PC-9 (cell line): ENCODE measurements around the gene TENM4. TPM values are rescaled to one million over a fixed set of nuclear protein-coding genes. Genes with fewer than 3 reads are reported as not detected.

Source experiments
- BruUV-seq: library from RNA; stranded (reverse); fragments of 400-500 nt; replicated peaks from 2 replicates; lab custom pipeline; 2021; lab: Mats Ljungman, UMichigan
- CTCF ChIA-PET: fragments of 300-600 bp; sonication (Branson Sonifier 250); formaldehyde crosslinking; loops from one replicate; lab custom pipeline; 2022; ENCODE audit warnings: antibody characterized with exemption; lab: Charles Lee
- POLR2A ChIA-PET: fragments of 300-600 bp; sonication (Branson Sonifier 250); formaldehyde crosslinking; loops from one replicate; lab custom pipeline; 2022; ENCODE audit warnings: antibody characterized with exemption; ENCODE audit not compliant: unreplicated experiment; lab: Charles Lee
- DNase-seq, 2 experiments: peaks; one replicate each; pipeline versions ENCODE4 v3.0.0 to v3.0.0-alpha.2; 2015 to 2022; ENCODE audit warnings: mixed read lengths in 1 of 2
- H2AFZ ChIP-seq: fragments of 200-600 bp; sonication (generic); 2 replicates; pipeline ENCODE4 v1.8.1; 2017; ENCODE audit warnings: antibody characterized with exemption
- H3F3A ChIP-seq: fragments of 200-600 bp; sonication (generic); 2 replicates; pipeline ENCODE4 v1.8.1; 2017; ENCODE audit warnings: antibody characterized with exemption, mild to moderate bottlenecking, low read depth; ENCODE audit not compliant: insufficient read depth
- H3K27ac ChIP-seq: fragments of 200-600 bp; sonication (generic); 2 replicates; pipeline ENCODE4 v1.6.1; 2016; ENCODE audit warnings: mixed run types
- H3K27me3 ChIP-seq: fragments of 200-600 bp; sonication (generic); 2 replicates; pipeline ENCODE4 v1.6.1; 2016; ENCODE audit warnings: low read depth, mixed run types; ENCODE audit not compliant: insufficient read depth
- H3K36me3 ChIP-seq: fragments of 200-600 bp; sonication (generic); 2 replicates; pipeline ENCODE4 v1.6.1; 2016; ENCODE audit warnings: low read depth, mixed run types
- H3K4me1 ChIP-seq: fragments of 200-600 bp; sonication (generic); replicated peaks from 2 replicates; pipeline ENCODE4 v1.6.1; 2016; ENCODE audit warnings: mixed run types; ENCODE audit not compliant: insufficient read depth
- H3K4me2 ChIP-seq: fragments of 200-600 bp; sonication (generic); 2 replicates; pipeline ENCODE4 v1.6.1; 2017; ENCODE audit warnings: mixed run types
- H3K4me3 ChIP-seq: fragments of 200-600 bp; sonication (generic); 2 replicates; pipeline ENCODE4 v1.6.1; 2016; ENCODE audit warnings: mixed run types
- H3K79me2 ChIP-seq: fragments of 200-600 bp; sonication (generic); 2 replicates; pipeline ENCODE4 v1.6.1; 2017; ENCODE audit warnings: low read depth, mixed run types
- H3K9me2 ChIP-seq: fragments of 200-600 bp; sonication (generic); 2 replicates; pipeline ENCODE4 v1.8.1; 2017; ENCODE audit warnings: mild to moderate bottlenecking; ENCODE audit not compliant: insufficient read depth
- H3K9me3 ChIP-seq: fragments of 200-600 bp; sonication (generic); 2 replicates; pipeline ENCODE4 v1.8.1; 2016; ENCODE audit warnings: low read depth; ENCODE audit not compliant: insufficient read depth
- H4K20me1 ChIP-seq: fragments of 200-600 bp; sonication (generic); 2 replicates; pipeline ENCODE4 v1.8.1; 2017; ENCODE audit not compliant: insufficient read depth
- EZH2 ChIP-seq: fragments of 200-600 bp; sonication (generic); IDR thresholded peaks from 2 replicates; pipeline ENCODE4 v1.8.0; 2017; ENCODE audit warnings: antibody characterized with exemption, low read depth
- intact Hi-C: fragments of 100-400 bp; cut with micrococcal nuclease; formaldehyde crosslinking; loops from one replicate; pipeline ENCODE4 v1.10.0; 2022; ENCODE audit not compliant: unreplicated experiment
- total RNA-seq: library from RNA; stranded (reverse); gene quantifications from 2 replicates; pipeline ENCODE4 v1.2.3, GENCODE V29; 2021
- TF ChIP-seq, protein P1 (sequence below): fragments of 200-600 bp; sonication (generic); conservative IDR thresholded peaks from 2 replicates; pipeline ENCODE4 v1.6.1; 2017; ENCODE audit warnings: mixed run types, antibody characterized with exemption, mild to moderate bottlenecking, moderate library complexity

Gene TENM4
- total RNA-seq, 1 experiment from 2014 or later = not detected

DNA sequence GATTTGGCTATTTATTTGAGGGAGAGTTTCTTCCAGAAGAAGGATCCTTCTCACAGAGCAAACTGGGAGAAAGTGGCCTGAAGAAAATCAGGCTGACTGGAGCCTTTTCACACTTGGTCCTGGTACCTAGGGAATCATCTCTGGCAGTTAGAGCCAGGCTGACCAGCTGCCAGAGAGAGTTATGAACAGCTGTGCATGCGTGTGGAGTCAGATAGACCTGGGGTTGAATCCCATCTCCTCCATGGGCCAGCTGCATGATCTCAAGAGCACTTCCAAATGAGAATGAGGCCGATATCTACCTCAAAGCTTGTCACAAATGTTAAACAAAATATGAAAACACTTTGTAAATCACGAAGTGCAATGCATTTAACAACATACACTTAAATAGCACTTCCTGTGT lies 390.0 kb downstream of the TENM4 start:
- ChIA-PET CTCF (no interaction called here), POLR2A (no interaction called here)
- Histone ChIP-seq H3K9me2 (no peaks in the 10 kb centered on the region), H3K4me3 (no peak overlapping the region), H3K27ac (no peak overlapping the region), H3K4me1 (no peaks in the 10 kb centered on the region), H3K36me3 (no peaks in the 10 kb centered on the region), H4K20me1 (no peaks in the 10 kb centered on the region), H3K27me3 (peaks cover 70% of the 10 kb centered on the region), H3K4me2 (no peak overlapping the region), H3F3A (no peaks in the 10 kb centered on the region), H3K79me2 (no peaks in the 10 kb centered on the region), H2AFZ (no peak overlapping the region), H3K9me3 (no peaks in the 10 kb centered on the region)
- TF ChIP-seq EZH2 = no peak
- TF ChIP-seq, protein P1, sequence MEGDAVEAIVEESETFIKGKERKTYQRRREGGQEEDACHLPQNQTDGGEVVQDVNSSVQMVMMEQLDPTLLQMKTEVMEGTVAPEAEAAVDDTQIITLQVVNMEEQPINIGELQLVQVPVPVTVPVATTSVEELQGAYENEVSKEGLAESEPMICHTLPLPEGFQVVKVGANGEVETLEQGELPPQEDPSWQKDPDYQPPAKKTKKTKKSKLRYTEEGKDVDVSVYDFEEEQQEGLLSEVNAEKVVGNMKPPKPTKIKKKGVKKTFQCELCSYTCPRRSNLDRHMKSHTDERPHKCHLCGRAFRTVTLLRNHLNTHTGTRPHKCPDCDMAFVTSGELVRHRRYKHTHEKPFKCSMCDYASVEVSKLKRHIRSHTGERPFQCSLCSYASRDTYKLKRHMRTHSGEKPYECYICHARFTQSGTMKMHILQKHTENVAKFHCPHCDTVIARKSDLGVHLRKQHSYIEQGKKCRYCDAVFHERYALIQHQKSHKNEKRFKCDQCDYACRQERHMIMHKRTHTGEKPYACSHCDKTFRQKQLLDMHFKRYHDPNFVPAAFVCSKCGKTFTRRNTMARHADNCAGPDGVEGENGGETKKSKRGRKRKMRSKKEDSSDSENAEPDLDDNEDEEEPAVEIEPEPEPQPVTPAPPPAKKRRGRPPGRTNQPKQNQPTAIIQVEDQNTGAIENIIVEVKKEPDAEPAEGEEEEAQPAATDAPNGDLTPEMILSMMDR = no peak
- no peak for DNase-seq
- intact Hi-C loops = no loop called here
- BruUV-seq = no TSS peak

DNA sequence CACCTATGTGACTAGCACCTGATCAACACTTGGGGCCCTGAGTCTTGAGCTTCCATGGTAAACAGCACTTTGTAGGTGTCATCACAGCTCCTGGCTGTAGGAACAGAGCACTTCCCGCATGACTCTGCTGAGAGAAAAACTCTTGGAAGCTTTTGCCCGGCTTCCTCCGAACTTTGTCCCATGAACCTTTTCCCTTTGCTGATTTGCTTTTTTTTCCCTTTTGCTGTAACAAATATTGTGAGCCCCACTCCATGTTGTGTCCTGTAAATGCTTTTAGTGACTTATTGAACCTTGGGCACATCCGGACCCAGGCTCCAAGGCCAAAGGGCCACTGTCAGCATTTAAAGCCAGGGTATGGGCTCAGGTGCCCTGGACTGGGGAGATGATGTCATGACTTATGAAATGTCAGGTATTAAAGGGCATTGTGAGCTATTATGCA lies 391.1 kb downstream of the TENM4 start:
- DNase-seq = no peak
- Histone ChIP-seq H3K4me1 (no peaks in the 10 kb centered on the region), H3F3A (no peaks in the 10 kb centered on the region), H3K79me2 (no peaks in the 10 kb centered on the region), H3K36me3 (no peaks in the 10 kb centered on the region), H4K20me1 (no peaks in the 10 kb centered on the region), H3K4me3 (no peak overlapping the region), H3K27ac (no peak overlapping the region), H3K9me2 (no peaks in the 10 kb centered on the region), H3K27me3 (peaks cover 66% of the 10 kb centered on the region), H2AFZ (no peak overlapping the region), H3K9me3 (no peaks in the 10 kb centered on the region), H3K4me2 (no peak overlapping the region)
- BruUV-seq = no TSS peak
- ChIA-PET POLR2A (no interaction called here), CTCF (no interaction called here)
- intact Hi-C loops = no loop called here
- no peak for TF ChIP-seq EZH2
- TF ChIP-seq, protein P1 = no peak

DNA sequence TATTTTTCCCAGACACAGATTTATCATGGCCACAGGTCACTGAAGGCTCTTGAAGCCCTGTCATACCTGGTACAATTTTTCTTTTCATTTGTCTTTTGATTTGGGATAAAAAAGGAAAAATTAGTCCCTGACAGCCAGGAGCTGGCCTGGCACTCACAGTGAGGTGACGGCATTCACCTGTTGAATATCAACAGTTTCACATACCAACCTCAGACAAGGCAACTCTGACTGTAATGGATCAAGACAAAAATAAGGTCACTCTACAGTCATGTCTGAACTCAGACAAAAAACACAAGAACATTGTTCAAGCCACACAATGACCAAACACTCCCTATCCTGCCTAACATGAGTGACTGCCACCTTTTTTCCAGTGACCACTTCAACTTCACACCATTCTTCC lies 392.9 kb downstream of the TENM4 start:
- intact Hi-C loops = no loop called here
- ChIA-PET POLR2A (no interaction called here), CTCF (no interaction called here)
- Histone ChIP-seq H3K4me1 (no peaks in the 10 kb centered on the region), H3K9me3 (no peaks in the 10 kb centered on the region), H3K79me2 (no peaks in the 10 kb centered on the region), H3K36me3 (no peaks in the 10 kb centered on the region), H3K27me3 (peaks cover 70% of the 10 kb centered on the region), H3K4me2 (no peak overlapping the region), H3K27ac (no peak overlapping the region), H4K20me1 (no peaks in the 10 kb centered on the region), H3K9me2 (no peaks in the 10 kb centered on the region), H3K4me3 (no peak overlapping the region), H3F3A (no peaks in the 10 kb centered on the region), H2AFZ (no peak overlapping the region)
- TF ChIP-seq, protein P1 = no peak
- no peak for TF ChIP-seq EZH2
- no TSS peak for BruUV-seq
- DNase-seq = no peak
